Endometrial microvascular endothelial cells (primary cell): ENCODE measurements around the gene PLA2G3. TPM values are rescaled to one million over a fixed set of nuclear protein-coding genes. Genes with fewer than 3 reads are reported as not detected.

Source experiments
- in situ Hi-C: cut with HindIII; loops from 2 replicates; pipeline ENCODE4 v1.10.0; 2017; ENCODE audit warnings: low sequenced_read_pairs, low pct_unique_long_range_greater_than_20kb; ENCODE audit errors: inconsistent ontology term
- total RNA-seq: library from RNA; depleted of rRNA; stranded (reverse); fragments of >200 nt; gene quantifications from one replicate; pipeline ENCODE4 v1.2.3, GENCODE V29; 2015; ENCODE audit errors: inconsistent ontology term

Gene PLA2G3
- total RNA-seq, 1 donor from 2014 or later = not detected

- in situ Hi-C loops = no loop called here
Observed at GRCh38 chr22:31093086-31093850, 47.0 kb downstream of the PLA2G3 start.

GRCh38 chr22:31092161-31092560, 48.1 kb downstream of the PLA2G3 start:
- in situ Hi-C loops = no loop called here

- in situ Hi-C loops = no loop called here
Observed at GRCh38 chr22:31091106-31091975, 49.0 kb downstream of the PLA2G3 start.

GRCh38 chr22:31090217-31091085, 49.9 kb downstream of the PLA2G3 start:
- in situ Hi-C loops = no loop called here

- in situ Hi-C loops = no loop called here
Observed at GRCh38 chr22:31089160-31090100, 50.9 kb downstream of the PLA2G3 start.

- in situ Hi-C loops = no loop called here
Observed at GRCh38 chr22:31088233-31088986, 51.9 kb downstream of the PLA2G3 start.

GRCh38 chr22:31087744-31088215, 52.5 kb downstream of the PLA2G3 start:
- in situ Hi-C loops = no loop called here

GRCh38 chr22:31086703-31087330, 53.5 kb downstream of the PLA2G3 start:
- in situ Hi-C loops = no loop called here

- in situ Hi-C loops = no loop called here
Observed at GRCh38 chr22:31085928-31086327, 54.4 kb downstream of the PLA2G3 start.

GRCh38 chr22:31085493-31085824, 54.8 kb downstream of the PLA2G3 start:
- in situ Hi-C loops = no loop called here

GRCh38 chr22:31084811-31085492, 55.4 kb downstream of the PLA2G3 start:
- in situ Hi-C loops = no loop called here

Other genes starting within 250 kb of the PLA2G3 start
- gene MORC2, start 171.7 kb downstream of the PLA2G3 start, total RNA-seq = 9.5 TPM
- 42.1 TPM for gene TUG1, start 171.2 kb downstream of the PLA2G3 start, total RNA-seq
- 275 TPM for gene SMTN, start 59.2 kb downstream of the PLA2G3 start, total RNA-seq
- 57.1 TPM for gene SELENOM, start 32.9 kb downstream of the PLA2G3 start, total RNA-seq
- 1.3 TPM for gene INPP5J, start 17.5 kb downstream of the PLA2G3 start, total RNA-seq
- gene RNF185, start 19.7 kb upstream of the PLA2G3 start, total RNA-seq = 21.0 TPM
- gene LIMK2, start 71.8 kb upstream of the PLA2G3 start, total RNA-seq = 45.4 TPM
- gene PIK3IP1, start 152.0 kb upstream of the PLA2G3 start, total RNA-seq = 11.3 TPM
- 21.3 TPM for gene PATZ1, start 205.8 kb upstream of the PLA2G3 start, total RNA-seq